GM21390 (cell line): ENCODE data around the gene BFSP2.
"Not testable (repeated sequence)": the region's sequence is repeated elsewhere in the genome, so short reads cannot be mapped to it uniquely, and the experiment has no call there.

Experiments
- ATAC-seq: cut with Tn5 transposase; IDR thresholded peaks from one replicate; pipeline ENCODE4 v1.9.1; 2021; ENCODE audit not compliant: unreplicated experiment

The BFSP2 gene

GRCh38 chr3:133506215-133506901, 106.5 kb downstream of the BFSP2 start:
- ATAC-seq, result peak; percentile 98

- ATAC-seq, result no peak
Observed at GRCh38 chr3:133509488-133509887, 109.6 kb downstream of the BFSP2 start.

GRCh38 chr3:133512416-133513089, 112.7 kb downstream of the BFSP2 start:
- ATAC-seq, result no peak

- no peak for ATAC-seq
Observed at GRCh38 chr3:133514418-133514817, 114.6 kb downstream of the BFSP2 start.

GRCh38 chr3:133515127-133515526, 115.3 kb downstream of the BFSP2 start:
- ATAC-seq, result no peak

- no peak for ATAC-seq
Observed at GRCh38 chr3:133520286-133520685, 120.4 kb downstream of the BFSP2 start.

- not testable (repeated sequence) for ATAC-seq
Observed at GRCh38 chr3:133520938-133521337, 121.1 kb downstream of the BFSP2 start.

- no peak for ATAC-seq
Observed at GRCh38 chr3:133521946-133522345, 122.1 kb downstream of the BFSP2 start.

- ATAC-seq, result not testable (repeated sequence)
Observed at GRCh38 chr3:133523758-133524157, 123.9 kb downstream of the BFSP2 start.
